ENCODE measurements around the gene MAP1LC3B2.

- TF ChIP-seq CTCF (IDR thresholded peaks at IDR 0.05), result no peak
- TF ChIP-seq JUND (IDR thresholded peaks at IDR 0.05), result no peak
- TF ChIP-seq YY1 (IDR thresholded peaks at IDR 0.05; ENCODE audit: low read depth), result no peak
- no peak for TF ChIP-seq ZBTB33 (IDR thresholded peaks at IDR 0.05; ENCODE audit: borderline replicate concordance, low read depth)
- TF ChIP-seq EZH2phosphoT487 (IDR thresholded peaks at IDR 0.05; ENCODE audit: borderline replicate concordance, low read depth), result no peak
- TF ChIP-seq POLR2AphosphoS5 (IDR thresholded peaks at IDR 0.05; ENCODE audit: low read depth, low read length), result no peak
- no peak for TF ChIP-seq FOXM1 (IDR thresholded peaks at IDR 0.05; ENCODE audit: low read depth)
- no peak for TF ChIP-seq REST (IDR thresholded peaks at IDR 0.05; ENCODE audit: low read depth, low read length)
- no peak for TF ChIP-seq TEAD4 (IDR thresholded peaks at IDR 0.05; ENCODE audit: borderline replicate concordance, insufficient read depth)
- TF ChIP-seq MAX (IDR thresholded peaks at IDR 0.05; ENCODE audit: low read depth), result no peak
- no peak for TF ChIP-seq GABPA (IDR thresholded peaks at IDR 0.05; ENCODE audit: low read depth)
Measured at GRCh38 chr12:116545936-116546335, 13.2 kb upstream of the MAP1LC3B2 start.

All from SK-N-SH (cell line).